Measurements from ENCODE around the gene MAML3.

MAML3 gene

GRCh38 chr4:140127422-140127821, 26.6 kb downstream of the MAML3 start:
- no peaks in the 10 kb centered on the region for H3K36me3 ChIP-seq
- H3K4me1 ChIP-seq (ENCODE audit: control insufficient read depth in 1 of 2, insufficient read depth in 1 of 2, low read depth in 1 of 2, low read length in 1 of 2), result peaks cover 5 to 6% of the 10 kb centered on the region in 2 experiments
- no peaks in the 10 kb centered on the region for H3K9me3 ChIP-seq
- no peak overlapping the region for H3K27ac ChIP-seq
- H3K27me3 ChIP-seq, result no peaks in the 10 kb centered on the region
- H3K4me3 ChIP-seq (ENCODE audit: low read depth in 1 of 2, low read length in 1 of 2), result no peak overlapping the region
- TF ChIP-seq CTCF (IDR thresholded peaks at IDR 0.05), result no peak

GRCh38 chr4:140126261-140126660, 27.7 kb downstream of the MAML3 start:
- Histone ChIP-seq H3K27me3 (no peaks in the 10 kb centered on the region), H3K4me1 (ENCODE audit: control insufficient read depth in 1 of 2, insufficient read depth in 1 of 2, low read depth in 1 of 2, low read length in 1 of 2) (no peaks in the 10 kb centered on the region), H3K36me3 (no peaks in the 10 kb centered on the region), H3K4me3 (ENCODE audit: low read depth in 1 of 2, low read length in 1 of 2) (no peak overlapping the region), H3K9me3 (no peaks in the 10 kb centered on the region), H3K27ac (no peak overlapping the region)
- no peak for TF ChIP-seq CTCF (IDR thresholded peaks at IDR 0.05)

GRCh38 chr4:140125374-140125773, 28.6 kb downstream of the MAML3 start:
- no peak for TF ChIP-seq CTCF (IDR thresholded peaks at IDR 0.05)
- H3K27ac ChIP-seq, result no peak overlapping the region
- no peaks in the 10 kb centered on the region for H3K4me1 ChIP-seq (ENCODE audit: control insufficient read depth in 1 of 2, insufficient read depth in 1 of 2, low read depth in 1 of 2, low read length in 1 of 2)
- H3K4me3 ChIP-seq (ENCODE audit: low read depth in 1 of 2, low read length in 1 of 2), result no peak overlapping the region
- H3K9me3 ChIP-seq, result no peaks in the 10 kb centered on the region
- H3K27me3 ChIP-seq, result no peaks in the 10 kb centered on the region
- H3K36me3 ChIP-seq, result no peaks in the 10 kb centered on the region

- Histone ChIP-seq H3K27ac (no peak overlapping the region), H3K4me1 (ENCODE audit: control insufficient read depth in 1 of 2, insufficient read depth in 1 of 2, low read depth in 1 of 2, low read length in 1 of 2) (no peaks in the 10 kb centered on the region), H3K4me3 (ENCODE audit: low read depth in 1 of 2, low read length in 1 of 2) (no peak overlapping the region), H3K36me3 (no peaks in the 10 kb centered on the region), H3K9me3 (no peaks in the 10 kb centered on the region), H3K27me3 (no peaks in the 10 kb centered on the region)
- TF ChIP-seq CTCF (IDR thresholded peaks at IDR 0.05), result no peak
Measured at GRCh38 chr4:140123666-140124377, 30.2 kb downstream of the MAML3 start.

GRCh38 chr4:140122891-140123290, 31.1 kb downstream of the MAML3 start:
- Histone ChIP-seq H3K9me3 (no peaks in the 10 kb centered on the region), H3K4me1 (ENCODE audit: control insufficient read depth in 1 of 2, insufficient read depth in 1 of 2, low read depth in 1 of 2, low read length in 1 of 2) (no peaks in the 10 kb centered on the region), H3K4me3 (ENCODE audit: low read depth in 1 of 2, low read length in 1 of 2) (no peak overlapping the region), H3K27me3 (no peaks in the 10 kb centered on the region), H3K36me3 (no peaks in the 10 kb centered on the region), H3K27ac (no peak overlapping the region)
- no peak for TF ChIP-seq CTCF (IDR thresholded peaks at IDR 0.05)
